NCI-H2107 treated with DMSO at 0.1 percent for 48 hours (cell line): ENCODE results near the gene ZNF511.
"Not testable (repeated sequence)": the region's sequence is repeated elsewhere in the genome, so short reads cannot be mapped to it uniquely, and the experiment has no call there.

Experiments used
- DNase-seq: peaks from one replicate; lab custom pipeline; 2025; ENCODE audit not compliant: unreplicated experiment; lab: John Stamatoyannopoulos, UW

ZNF511 gene

DNA sequence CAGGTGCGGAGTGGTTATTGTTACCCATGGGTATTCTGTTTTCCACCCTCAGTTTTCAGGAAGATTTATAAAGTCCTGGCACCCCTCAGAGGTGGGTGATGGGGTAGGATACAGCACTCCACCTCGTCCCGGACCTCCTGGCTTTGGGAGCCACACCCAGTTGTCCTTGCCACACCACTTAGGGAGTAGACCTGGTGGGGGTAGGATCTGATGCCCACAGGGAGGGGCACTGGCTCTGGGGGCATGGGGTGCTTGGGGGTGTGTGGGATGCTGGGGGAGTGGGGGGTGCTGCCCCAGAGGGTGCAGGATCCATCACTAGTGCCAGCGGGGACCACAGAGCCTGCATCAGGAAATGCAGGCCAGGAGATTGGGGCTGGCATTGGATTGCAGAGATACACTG lies 4.5 kb downstream of the ZNF511 start:
- DNase-seq: no peak

DNA sequence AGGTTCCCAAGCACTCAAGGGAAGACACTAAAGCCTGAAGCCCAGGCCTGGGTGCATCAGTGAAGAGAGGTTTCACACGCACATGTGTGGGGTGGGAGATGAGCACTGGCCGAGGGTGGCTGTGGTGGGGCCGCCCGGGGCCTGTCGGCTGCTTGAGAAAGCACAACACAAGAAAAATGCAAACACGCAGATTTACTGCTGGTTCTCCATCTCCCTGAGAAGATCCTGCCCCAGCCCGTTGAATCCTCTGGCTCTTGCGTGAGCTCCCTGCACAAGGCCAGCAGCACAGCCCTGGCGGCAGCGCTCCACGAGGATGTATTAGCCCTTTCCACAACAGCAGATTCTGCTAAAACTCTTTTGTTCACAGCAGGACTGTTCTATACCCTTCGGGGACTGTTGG lies 6.2 kb downstream of the ZNF511 start:
- no peak for DNase-seq

DNA sequence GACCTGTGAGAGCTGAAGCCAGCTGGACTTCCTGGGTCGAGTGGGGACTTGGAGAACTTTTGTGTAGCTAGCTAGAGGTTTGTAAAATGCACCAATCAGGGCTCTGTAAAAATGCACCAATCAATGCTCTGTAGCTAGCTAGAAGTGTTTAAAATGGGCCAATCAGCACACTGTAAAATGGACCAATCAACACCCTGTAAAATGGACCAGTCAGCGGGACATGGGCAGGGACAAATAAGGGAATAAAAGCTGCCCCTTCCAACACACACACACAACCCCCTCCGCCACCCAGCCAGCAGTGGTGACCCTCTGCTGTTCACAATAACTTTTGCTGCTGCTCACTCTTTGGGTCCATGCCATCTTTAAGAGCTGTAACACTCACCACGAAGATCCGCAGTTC lies 7.1 kb downstream of the ZNF511 start:
- no peak for DNase-seq

DNA sequence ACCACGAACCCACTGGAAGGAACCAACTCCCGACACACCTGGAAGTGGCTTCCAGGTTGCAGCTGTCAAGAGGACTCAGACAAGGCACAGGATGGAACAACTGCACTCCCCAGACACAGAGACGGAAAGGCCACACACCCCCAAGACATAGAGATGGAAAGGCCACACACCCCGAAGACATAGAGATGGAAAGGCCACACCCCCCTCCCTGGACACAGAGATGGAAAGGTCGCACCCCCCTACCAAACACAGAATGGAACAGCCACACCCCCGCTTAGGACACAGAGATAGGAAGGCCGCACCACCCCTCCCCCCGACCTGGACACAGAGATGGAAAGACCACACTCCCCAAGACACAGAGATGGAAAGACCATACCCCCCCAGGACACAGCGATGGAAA lies 7.6 kb downstream of the ZNF511 start:
- no peak for DNase-seq

DNA sequence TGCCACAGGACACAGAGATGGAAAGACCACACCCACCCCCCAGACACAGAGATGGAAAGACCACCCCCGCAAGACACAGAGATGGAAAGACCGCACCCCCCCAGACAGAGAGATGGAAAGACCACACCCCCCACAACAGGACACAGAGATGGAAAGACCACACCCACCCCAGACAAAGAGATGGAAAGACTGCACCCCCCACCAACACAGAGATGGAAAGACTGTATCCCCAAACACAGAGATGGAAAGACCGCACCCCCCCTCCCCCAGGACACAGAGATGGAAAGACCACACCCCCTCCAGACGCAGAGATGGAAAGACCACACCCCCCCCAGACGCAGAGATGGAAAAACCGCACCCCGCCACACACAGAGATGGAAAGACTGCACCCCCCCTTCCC lies 8.0 kb downstream of the ZNF511 start:
- DNase-seq: no peak

DNA sequence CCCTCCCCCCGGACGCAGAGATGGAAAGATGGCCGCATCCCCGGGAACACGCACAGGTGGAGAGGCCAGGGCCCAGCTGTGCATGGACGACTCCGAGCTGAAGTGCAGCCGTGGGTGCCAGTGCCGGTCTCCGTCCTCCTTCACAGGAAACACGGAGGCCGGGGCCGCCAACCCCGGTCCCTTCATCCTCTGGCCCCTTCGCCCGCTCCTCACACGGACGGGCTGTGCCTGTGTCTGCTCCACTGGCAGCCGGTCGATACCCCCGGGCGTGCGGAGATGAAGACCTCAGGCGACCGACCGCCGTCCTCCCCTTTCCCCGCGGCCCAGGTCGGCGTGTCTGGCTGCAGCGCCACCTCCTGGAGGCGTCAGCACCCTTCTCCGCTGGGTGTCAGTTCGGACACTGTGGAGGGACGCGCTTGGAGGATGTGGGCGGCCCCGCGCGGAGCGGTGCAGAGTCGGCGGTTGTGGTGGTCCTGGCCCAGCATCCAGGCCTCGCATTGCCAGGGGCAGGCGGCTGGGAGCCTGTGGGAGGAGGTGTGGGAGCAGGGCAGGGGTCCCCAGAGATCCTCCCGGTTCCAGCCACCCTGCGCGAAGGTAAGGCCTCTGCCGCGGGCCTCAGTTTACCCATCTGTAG lies 9.9 kb downstream of the ZNF511 start:
- no peak for DNase-seq

DNA sequence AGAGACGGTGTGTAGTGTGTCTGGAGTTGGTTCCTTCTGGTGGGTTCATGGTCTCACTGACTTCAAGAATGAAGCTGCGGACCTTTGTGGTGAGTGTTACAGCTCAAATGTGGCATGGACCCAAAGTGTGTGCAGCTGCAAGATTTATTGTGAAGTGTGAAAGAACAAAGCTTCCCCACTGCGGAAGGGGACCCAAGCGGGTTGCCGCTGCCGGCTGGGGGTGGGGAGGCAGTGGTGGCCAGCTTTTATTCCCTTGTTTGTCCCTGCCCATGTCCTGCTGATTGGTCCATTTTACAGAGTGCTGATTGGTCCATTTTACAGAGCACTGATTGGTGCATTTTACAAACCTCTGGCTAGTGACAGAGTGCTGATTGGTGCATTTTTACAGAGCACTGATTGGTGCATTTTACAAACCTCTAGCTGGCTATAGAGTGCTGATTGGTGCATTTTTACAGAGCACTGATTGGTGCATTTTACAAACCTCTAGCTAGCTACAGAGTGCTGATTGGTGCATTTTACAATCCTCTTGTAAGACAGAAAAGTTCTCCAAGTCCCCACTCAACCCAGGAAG lies 12.2 kb downstream of the ZNF511 start:
- not testable (repeated sequence) for DNase-seq

DNA sequence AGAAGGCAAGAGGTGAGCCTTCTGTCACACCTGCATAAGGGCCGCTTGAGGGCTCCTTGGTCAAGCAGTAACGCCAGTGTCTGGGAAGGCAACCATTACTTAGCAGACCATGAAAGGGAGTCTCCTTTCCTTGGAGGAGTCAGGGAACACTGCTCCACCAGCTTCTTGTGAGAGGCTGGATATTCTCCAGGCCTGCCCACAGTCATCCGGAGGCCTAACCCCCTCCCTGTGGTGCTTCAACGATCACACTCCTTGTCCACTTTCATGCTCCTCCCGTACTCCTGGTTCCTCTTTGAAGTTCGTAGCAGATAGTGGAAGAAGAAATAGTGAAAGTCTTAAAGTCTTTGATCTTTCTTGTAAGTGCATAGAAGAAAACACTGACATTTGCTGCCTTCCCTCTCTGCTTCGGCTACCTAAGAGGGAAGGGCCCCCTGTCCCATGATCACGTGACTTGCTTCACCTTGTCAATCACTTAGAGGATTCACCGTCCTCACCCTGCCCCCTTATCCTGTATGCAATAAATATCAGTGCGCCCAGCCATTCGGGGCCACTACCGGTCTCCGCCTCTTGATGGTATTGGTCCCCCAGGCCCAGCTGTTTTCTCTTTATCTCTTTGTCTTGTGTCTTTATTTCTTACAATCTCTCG lies 13.5 kb downstream of the ZNF511 start:
- not testable (repeated sequence) for DNase-seq

DNA sequence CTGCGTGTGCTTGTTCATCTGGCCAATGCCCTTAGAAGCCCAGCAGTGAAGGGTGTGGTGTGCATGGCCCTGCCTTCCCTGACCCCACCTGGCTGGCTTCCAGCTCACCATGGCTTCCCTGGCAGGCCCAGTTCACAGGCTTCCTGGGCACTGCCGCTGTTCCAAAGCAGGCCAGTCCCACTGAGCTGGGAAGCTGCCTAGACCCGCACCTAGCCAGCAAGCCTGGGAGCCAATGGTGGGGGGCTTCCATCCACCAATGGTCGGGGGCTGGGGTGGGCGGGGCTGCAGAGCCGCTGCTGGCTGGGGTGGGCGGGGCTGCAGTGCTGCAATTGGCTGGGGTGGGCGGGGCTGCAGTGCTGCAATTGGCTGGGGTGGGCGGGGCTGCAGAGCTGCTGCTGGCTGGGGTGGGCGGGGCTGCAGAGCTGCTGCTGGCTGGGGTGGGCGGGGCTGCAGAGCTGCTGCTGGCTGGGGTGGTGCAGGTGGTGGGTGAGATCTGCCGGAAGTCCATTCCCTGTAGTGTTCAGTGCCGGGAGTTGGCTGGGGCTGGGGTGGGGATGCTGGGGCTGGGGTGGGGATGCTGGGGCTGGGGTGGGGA lies 15.6 kb downstream of the ZNF511 start:
- no peak for DNase-seq

DNA sequence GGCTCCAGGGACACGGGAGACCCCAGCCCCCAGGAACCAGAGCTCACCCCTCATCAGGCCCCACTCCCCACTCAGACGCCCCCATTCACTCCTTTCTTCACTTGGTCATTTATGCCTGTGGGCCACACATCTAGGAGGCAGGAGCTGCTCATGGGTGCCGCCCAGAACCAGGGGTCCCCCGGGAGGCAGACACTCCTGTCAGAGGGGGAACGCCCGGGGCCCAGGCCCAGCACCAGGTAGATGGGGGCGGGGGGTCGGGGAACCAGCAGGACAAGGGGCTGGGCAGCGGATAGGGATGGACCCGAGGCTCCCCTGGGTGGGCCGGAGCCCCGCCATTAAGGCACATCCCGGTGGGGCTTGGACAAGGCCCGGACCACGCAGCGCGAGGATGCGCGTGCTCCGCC lies 16.1 kb downstream of the ZNF511 start:
- DNase-seq: no peak

DNA sequence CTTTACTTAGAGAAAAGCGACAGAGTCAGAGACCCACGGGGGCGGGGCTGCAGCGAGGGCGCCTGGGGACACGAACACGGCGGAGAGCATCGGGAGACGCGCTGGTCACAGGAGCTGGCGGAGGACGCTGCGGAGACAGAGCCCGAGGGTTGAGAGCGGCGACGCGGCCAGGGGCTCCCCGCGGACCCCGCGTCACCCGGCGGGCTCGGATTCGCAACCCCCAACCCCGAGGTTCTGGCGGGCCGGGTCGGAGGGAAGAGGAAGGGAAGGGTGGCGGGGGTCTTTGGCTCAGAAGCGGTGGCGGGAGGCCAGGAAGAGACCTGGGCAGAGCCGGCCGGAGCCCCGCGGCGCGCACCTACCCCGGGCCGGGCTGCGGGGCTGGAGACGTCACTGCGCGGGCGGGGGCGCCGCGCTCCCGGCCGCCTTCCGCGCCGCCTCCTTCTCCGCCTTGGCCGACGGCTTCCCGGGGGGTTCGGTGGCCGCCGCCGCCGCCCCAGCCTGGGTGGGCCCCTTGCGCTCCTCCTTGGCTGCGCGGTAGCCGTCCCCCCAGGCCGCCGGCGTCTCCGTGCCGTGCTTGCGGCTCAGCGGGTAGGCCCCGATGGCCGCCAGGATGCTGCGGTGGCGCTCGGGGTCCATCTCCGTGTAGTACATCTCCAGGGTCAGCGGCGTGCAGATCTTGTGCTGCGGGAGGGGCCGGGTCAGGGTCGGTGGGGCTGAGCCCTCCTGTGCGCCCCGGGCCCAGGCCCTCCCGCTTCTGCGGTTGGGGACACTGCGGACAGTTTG lies 16.9 kb downstream of the ZNF511 start:
- DNase-seq: no peak

DNA sequence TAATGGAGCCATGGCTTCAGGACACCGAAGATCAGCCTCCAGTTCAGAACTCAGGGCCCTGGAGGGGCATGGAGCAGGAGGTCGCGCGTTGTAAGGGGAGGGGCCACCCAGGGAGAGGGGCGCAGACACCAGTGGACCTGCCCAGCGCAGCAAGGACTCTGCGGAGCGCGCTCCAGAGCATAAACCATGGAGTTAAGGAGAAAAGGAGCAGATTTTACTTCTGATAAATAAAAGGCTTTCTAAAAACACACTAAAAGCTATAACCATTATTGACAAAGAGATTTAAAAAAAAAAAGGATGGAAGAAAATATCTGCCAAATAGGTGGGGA lies 17.5 kb downstream of the ZNF511 start:
- no peak for DNase-seq

DNA sequence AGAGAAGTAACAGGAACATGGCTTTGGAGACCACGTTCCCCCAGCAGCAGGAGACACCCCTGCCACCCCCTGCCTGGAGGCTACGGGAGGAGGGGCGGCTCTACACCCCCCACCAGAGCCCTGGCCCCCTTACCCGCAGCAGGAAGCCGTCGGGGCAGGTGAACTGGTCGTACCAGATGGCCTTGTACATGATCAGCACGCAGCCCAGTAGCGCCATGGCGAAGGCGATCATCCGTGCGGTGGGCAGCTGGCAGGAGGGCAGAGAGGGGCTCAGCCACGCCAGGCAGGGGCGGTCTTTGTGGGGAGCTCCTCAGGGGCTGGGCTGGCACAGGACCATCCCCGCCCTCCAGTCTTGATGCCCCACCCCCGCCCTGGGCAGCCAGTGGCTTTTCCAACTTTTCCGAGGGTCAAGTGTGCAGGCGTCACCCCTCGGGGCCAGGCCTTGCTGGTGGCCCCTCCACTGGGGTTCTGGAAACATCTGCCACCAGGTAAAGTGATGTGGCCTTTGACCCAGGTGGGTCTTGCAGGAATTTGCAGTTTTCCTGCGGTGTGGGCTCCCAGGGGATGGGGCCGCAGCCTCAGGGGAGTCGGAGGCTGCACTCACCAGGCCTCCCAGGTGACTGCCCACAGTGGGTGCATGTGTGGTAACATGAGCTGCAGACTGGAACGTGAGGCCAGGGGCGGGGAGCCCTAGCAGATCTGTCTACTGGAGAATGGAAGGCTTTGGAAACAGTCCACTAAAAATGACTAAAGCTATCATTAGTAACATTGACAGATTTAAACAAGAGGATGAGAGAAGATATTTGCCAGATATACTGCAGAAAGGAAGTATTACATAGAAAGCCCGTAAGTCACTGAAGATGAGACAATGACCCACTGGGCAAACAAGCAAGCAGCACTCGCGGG lies 18.3 kb downstream of the ZNF511 start:
- no peak for DNase-seq

DNA sequence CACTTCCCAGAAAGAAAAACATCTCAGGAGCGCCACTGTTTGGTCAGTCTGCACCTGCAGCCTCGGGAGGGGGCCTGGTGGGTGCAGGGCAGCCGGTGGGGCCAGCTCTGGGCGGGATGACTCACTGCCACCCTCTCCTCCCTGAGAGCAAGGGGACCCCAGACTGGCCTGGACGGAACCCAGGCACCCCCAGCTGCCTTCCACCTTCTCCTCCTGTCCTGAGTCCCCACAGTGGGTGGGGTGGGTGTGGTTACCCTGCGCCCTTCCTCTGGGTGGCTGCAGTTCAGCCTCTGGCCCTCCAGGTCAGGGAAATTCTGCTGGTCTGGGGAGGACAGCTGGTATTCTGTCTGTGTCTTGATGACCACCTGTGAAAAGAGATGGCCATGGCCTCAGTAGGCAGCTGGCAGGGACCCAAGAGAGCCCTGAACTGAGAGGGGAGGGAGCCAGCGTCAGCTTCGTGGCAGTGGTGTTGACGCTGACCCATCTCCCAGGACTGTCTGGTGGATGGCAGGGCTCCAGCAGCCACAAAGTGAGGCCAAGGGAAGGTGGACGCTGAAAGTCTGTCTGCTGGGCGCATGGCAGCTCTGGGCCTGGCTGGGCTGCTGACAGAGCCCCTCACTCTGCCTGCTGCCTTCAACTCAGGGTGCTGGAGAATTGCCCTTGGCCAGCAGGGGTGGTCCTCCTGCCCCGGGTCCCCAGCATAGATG lies 19.1 kb downstream of the ZNF511 start:
- DNase-seq: no peak

DNA sequence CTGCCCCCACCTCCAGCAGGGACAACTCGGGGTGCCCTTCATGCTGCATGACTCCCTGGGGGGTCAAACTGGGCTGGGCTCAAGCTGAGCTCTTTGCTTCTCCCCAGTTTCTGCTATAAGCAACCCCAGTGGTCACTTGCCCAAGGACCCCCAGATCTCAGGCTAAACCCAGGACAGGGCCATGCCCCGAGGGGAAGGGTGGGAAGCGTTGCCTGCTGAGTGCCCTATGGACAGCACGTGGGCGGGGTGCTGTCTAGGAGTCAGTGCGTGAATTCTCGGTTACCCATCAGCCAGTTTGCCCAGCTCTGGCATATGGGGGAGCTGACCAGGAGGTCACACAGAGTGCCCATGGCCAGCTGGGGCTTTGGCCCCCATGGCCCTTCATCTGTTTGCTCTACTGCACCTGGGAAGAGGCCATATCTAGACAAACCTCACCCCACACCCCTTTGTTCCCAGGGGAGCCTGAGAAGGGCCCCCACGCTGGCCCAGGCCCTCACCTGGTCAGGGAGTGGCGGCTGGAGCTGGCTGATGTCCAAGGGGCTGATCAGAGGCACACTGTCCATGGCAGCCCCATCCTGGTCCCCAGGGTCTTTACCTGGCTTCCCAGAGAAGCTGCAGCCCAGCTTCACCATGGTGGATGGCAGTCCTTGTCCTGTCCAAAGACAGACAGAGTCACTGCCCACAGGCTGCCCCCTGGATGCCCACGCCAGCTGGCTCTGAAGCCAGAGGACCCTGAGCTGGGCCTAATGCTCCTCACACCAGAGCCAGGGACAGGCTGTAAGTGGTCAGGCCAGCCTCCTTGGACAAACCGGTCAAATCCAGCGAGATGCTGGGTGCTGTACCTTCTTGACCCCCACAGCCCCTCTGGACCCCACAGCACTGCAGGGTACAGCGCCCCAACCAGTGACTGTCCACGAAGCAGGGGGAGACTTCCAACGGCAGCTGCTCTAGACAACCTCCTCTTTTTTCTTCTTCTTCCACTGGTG lies 19.9 kb downstream of the ZNF511 start:
- no peak for DNase-seq

DNA sequence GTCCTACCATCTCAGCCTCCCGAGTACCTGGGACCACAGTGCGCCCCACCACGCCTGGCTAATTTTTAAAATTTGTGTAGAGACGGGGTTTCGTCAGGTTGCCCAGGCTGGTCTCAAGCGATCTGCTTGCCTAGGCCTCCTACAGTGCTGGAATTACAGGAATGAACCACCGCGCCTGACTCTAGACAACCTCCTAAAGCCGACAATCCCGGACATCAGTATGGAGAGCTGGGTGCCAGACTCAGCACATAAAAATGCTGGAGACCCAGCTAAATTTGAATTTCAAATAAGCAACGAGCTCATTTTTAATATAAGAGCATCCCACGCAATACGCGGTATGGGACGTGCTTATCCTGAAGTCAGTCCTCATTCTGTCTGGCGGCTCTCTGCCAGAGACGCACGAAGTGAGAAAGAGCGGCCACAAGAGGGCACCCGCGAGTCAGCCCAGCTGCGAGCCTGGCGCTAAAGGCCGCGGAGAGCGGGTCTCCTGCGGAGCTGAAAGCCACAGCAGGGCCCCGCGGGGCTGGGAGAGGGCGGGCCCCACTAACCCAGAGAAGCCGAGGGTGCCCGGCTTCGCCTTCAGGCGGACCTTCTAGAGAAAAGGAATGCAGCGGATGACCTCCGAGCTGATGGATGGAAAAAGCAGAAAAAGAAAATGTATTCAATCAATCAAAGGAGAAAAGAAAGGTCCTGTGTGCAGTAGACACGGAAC lies 20.9 kb downstream of the ZNF511 start:
- peak; percentile 33 for DNase-seq

DNA sequence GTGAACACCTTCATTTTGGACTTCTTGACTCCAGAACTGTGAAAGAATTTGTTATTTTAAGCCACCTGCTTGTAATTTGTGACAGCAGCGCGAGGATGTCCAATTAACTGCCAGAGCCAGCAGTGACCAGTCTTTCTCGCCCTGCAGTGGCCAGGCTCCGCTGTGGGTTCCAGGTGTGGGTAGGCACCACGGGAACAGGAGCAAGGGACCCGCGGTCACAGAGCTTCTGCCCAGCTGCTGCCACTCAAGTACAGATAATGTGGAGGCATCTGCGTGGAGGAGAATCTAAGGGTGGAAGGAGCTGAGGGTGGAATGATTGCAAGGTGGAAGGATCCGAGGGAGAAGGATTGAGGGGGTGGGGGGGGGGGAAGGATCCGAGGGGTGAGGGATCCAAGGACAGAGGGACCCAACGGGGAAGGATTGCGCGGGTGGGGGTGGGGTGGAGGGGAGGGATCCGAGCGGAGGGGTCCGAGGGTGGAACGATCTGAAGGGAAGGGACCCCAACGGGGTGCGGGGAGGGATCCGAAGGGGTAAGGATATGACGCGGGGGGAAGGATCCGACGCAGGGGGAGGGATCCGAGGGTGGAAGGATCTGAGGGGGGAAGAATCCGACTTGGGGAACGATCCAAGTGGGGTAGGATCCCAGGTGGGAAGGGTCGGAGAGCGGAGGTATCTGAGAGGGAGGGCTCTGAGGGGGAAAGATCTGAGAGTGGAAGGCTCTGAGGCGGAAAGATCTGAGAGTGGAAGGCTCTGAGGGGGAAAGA lies 24.4 kb downstream of the ZNF511 start:
- no peak for DNase-seq
